Stomach (tissue), 9 donors: ENCODE data around the gene VOPP1. TPM values are rescaled to one million over a fixed set of nuclear protein-coding genes. Genes with fewer than 3 reads are reported as not detected.

ENCODE experiments used
- DNase-seq, 2 donors: peaks; one replicate each; pipeline versions ENCODE4 v3.0.0 to v3.0.0-alpha.2; 2013 to 2019
- H3K27ac ChIP-seq, 5 donors: fragments of 200-600 bp in 4 of 5; sonication (generic) in 4 of 5; one replicate each; pipeline ENCODE4 v1.5.1; 2013 to 2019; ENCODE audit warnings: mild to moderate bottlenecking in 1 of 5, moderate library complexity in 1 of 5
- H3K27me3 ChIP-seq, 3 donors: fragments of 200-600 bp; sonication (generic); one replicate each; pipeline ENCODE4 v1.5.1; 2017 to 2019; ENCODE audit warnings: mixed run types in 1 of 3
- H3K36me3 ChIP-seq, 4 donors: fragments of 200-600 bp; sonication (generic); 1 replicate in 3 of 4; 2 replicates in 1 of 4; pipeline ENCODE4 v1.5.1; 2016 to 2019
- H3K4me1 ChIP-seq, 4 donors: fragments of 200-600 bp; sonication (generic); one replicate each; pipeline ENCODE4 v1.5.1; 2016 to 2019
- H3K4me3 ChIP-seq, 4 donors: fragments of 200-600 bp; sonication (generic) in 3 of 4; one replicate each; pipeline ENCODE4 v1.5.1; 2016 to 2019; ENCODE audit warnings: mild to moderate bottlenecking in 1 of 4
- H3K9me3 ChIP-seq, 4 donors: fragments of 200-600 bp; sonication (generic); one replicate each; pipeline ENCODE4 v1.5.1; 2016 to 2019
- EP300 ChIP-seq: sonication (generic); formaldehyde crosslinking; IDR thresholded peaks from one replicate; pipeline ENCODE4 v1.6.1; 2017; ENCODE audit warnings: antibody characterized with exemption
- POLR2A ChIP-seq, 4 donors: fragments of 450-650 bp; IDR thresholded peaks; one replicate each; pipeline ENCODE4 v1.6.1; 2016; ENCODE audit warnings: antibody characterized with exemption in 4 of 4, control low read depth in 2 of 4, mild to moderate bottlenecking in 1 of 4, moderate library complexity in 1 of 4
- POLR2AphosphoS5 ChIP-seq, 3 donors: sonication (generic); formaldehyde crosslinking; IDR thresholded peaks; one replicate each; pipeline ENCODE4 v1.6.1; 2016; ENCODE audit warnings: antibody characterized with exemption in 3 of 3
- WGBS, 5 donors: extraction: QIAGEN DNeasy Blood & Tissue Kit in 3 of 5; methylation state at CpG; one replicate each; pipeline versions ENCODE4 v1.1.5 to v1.1.7; 2013 to 2018; 5-methylcytosine and 5-hydroxymethylcytosine counted together
- intact Hi-C: fragments of 100-400 bp; cut with DNase I; formaldehyde crosslinking; loops from one replicate; pipeline ENCODE4 v1.15.1; 2023; ENCODE audit warnings: low total_unique reads
- polyA plus RNA-seq, 3 donors: library from polyadenylated mRNA; stranded (reverse); fragments of 200-250 nt; gene quantifications; one replicate each; pipeline ENCODE4 v1.2.3, GENCODE V29; 2013
- total RNA-seq, 5 donors: library from RNA; depleted of rRNA; stranded (reverse); fragments of >200 nt; gene quantifications; one replicate each; pipeline versions ENCODE4 v1.1.0 to v1.2.3, GENCODE V29; 2014 to 2016
- TF ChIP-seq, protein P1 (sequence below), 7 experiments: fragments of 450-650 bp in 4 of 7; fragments of 200-600 bp in 3 of 7; sonication (generic) in 3 of 7; IDR thresholded peaks; one replicate each; pipeline ENCODE4 v1.5.1; 2016 to 2019; ENCODE audit warnings: antibody characterized with exemption in 7 of 7, control low read depth in 2 of 7, mild to moderate bottlenecking in 1 of 7
- donor health status: healthy with polysubstance abuse.
- donor health status: Bipolar disorder and iron deficiency.
- donor health status: healthy.

VOPP1 gene
- total and polyA plus RNA-seq, 8 donors = 14.0 to 117 (median 37.0) TPM

DNA sequence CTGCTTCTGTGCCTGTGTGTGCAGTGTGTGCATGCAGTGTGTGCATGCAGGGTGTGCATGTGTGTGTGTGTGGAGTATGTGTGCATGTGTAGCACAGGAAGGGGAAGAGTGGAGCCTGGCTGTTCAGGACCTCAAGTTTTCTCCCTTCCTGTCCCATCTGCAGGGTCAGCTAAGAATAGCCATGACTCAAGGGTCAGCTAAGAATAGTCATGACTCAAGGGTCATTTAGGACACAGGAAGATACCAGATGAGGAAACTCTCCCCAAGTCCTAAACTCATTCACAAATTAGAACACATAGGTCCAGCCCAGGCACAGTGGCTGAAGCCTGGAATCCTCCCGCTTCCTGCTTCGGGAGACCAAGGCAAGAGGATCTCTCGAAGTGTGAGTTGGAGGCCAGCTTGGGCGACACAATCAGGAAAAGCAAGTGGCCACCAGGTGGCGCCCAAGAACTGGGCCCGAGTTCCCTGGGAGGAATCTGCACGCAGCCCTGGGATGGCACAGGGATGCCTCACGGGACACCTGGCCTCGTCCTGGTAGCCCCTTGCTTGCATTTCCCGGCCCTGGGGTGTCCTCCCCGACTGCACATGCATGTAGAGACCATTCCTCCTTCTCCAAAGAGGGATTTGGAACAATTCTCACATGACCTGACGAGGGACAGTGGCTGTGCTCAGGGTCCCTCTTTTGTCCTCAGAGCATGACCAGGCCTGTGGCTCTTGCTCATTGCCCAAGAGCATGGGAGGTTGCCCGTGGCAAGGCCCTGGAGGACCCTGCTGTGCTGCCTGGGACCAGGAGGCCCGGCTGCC lies 21.4 kb upstream of the VOPP1 start:
- Histone ChIP-seq H3K36me3 (no peaks in the 10 kb centered on the region), H3K9me3 (no peaks in the 10 kb centered on the region), H3K27me3 (peaks cover 0 to 3% (median 0%) of the 10 kb centered on the region in 3 donors), H3K4me1 (peaks cover 0 to 6% (median 0%) of the 10 kb centered on the region in 4 donors), H3K4me3 (no peak overlapping the region), H3K27ac (no peak overlapping the region)
- WGBS, 5 donors = 57 to 72% (median 62%) methylated on average over 13 to 14 of the region's 14 CpGs
- intact Hi-C loops = no loop called here
- DNase-seq = peak; percentile 62 to 76
- TF ChIP-seq EP300 (no peak), POLR2AphosphoS5 (IDR thresholded peaks at IDR 0.05) (no peak), POLR2A (IDR thresholded peaks at IDR 0.05) (no peak)
- TF ChIP-seq, protein P1, sequence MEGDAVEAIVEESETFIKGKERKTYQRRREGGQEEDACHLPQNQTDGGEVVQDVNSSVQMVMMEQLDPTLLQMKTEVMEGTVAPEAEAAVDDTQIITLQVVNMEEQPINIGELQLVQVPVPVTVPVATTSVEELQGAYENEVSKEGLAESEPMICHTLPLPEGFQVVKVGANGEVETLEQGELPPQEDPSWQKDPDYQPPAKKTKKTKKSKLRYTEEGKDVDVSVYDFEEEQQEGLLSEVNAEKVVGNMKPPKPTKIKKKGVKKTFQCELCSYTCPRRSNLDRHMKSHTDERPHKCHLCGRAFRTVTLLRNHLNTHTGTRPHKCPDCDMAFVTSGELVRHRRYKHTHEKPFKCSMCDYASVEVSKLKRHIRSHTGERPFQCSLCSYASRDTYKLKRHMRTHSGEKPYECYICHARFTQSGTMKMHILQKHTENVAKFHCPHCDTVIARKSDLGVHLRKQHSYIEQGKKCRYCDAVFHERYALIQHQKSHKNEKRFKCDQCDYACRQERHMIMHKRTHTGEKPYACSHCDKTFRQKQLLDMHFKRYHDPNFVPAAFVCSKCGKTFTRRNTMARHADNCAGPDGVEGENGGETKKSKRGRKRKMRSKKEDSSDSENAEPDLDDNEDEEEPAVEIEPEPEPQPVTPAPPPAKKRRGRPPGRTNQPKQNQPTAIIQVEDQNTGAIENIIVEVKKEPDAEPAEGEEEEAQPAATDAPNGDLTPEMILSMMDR (IDR thresholded peaks at IDR 0.05) = peak in 5 of 7 experiments; percentile 34 to 80 (median 57)

DNA sequence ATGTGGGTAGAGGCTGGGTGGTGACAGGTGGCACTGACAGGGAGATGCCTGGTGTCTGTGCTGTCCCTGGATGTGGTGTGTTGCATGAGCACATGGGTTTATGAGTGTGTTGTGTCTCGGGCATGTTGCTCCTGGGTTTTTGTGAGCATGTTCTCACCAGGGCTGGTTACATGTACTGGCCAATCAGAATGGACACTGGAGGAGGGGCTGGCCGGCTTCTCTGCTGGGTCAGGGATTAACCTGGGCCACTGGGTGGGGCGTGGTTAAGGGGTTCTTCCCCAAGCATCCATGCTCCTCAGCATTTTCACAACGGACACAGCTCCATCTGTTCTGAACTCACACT lies 20.8 kb upstream of the VOPP1 start:
- TF ChIP-seq EP300 = no peak
- no peak for TF ChIP-seq POLR2AphosphoS5 (IDR thresholded peaks at IDR 0.05)
- TF ChIP-seq, protein P1 (IDR thresholded peaks at IDR 0.05) = no peak
- no peak for TF ChIP-seq POLR2A (IDR thresholded peaks at IDR 0.05)
- Histone ChIP-seq H3K27me3 (no peaks in the 10 kb centered on the region), H3K4me1 (peaks cover 0 to 6% (median 0%) of the 10 kb centered on the region in 4 donors), H3K27ac (no peak overlapping the region), H3K36me3 (no peaks in the 10 kb centered on the region), H3K4me3 (no peak overlapping the region), H3K9me3 (no peaks in the 10 kb centered on the region)
- intact Hi-C loops = no loop called here
- WGBS, 5 donors = 43 to 68% (median 61%) methylated on average over 4 of the region's 4 CpGs
- DNase-seq = no peak

DNA sequence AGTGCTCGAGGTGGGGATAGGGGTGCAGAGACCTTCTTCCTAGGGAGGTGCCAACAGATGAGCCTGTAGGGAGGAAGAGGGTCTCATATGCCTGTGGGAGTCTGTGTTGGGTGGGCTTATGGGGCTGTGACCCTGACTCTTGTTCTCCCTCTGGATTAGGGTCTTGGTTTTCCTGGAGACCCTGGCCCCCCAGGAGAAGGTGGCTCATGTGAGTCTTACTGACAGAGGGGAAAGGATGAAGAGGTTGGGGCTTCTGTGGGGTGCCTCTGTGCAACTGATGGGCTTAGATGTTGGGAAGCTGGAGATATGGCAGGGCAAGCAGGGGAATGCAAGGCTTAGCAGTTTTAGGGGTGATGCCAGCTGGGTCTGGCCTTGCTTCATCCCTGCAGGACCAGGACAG lies 20.2 kb upstream of the VOPP1 start:
- Histone ChIP-seq H3K27ac (no peak overlapping the region), H3K4me1 (peaks cover 0 to 5% (median 0%) of the 10 kb centered on the region in 4 donors), H3K4me3 (no peak overlapping the region), H3K36me3 (no peaks in the 10 kb centered on the region), H3K9me3 (no peaks in the 10 kb centered on the region), H3K27me3 (no peaks in the 10 kb centered on the region)
- TF ChIP-seq POLR2AphosphoS5 (IDR thresholded peaks at IDR 0.05) (no peak), POLR2A (IDR thresholded peaks at IDR 0.05) (no peak), EP300 (no peak)
- TF ChIP-seq, protein P1 (IDR thresholded peaks at IDR 0.05) = no peak
- WGBS, 5 donors = 81 to 94% (median 87%) methylated on average over 1 of the region's 1 CpG
- intact Hi-C loops = no loop called here
- DNase-seq = no peak

DNA sequence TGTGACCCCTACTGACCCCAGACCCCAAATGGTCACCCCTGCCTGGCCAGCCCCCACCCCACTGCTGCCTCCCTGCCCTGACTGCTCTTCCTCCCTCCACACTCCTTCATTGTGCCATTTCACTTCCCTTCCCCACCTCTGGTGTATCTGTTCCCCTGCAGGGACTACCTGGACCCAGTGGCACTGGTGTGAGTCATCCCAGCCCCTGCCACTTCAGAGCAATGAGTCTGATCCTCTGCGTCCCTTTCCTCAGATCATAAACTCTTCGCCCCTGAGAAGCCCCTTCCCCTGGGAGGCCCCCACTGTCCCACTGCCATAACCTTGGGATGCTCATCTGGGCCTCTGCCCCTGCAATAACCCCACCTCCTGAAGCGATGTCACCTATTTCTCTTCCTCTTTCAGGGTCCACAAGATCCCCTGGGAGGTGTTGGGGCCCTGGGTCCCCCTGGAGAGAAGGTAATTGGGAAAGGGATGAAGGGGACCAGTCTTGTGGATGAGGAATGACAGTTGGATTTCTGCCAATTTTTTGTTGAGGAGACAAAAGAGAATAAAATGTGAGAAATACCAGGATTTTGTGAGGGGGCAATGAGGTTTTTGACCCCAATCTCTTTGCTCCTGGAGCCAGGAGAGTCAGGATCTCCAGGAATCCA lies 19.1 kb upstream of the VOPP1 start:
- Histone ChIP-seq H3K4me1 (no peaks in the 10 kb centered on the region), H3K4me3 (no peak overlapping the region), H3K27me3 (no peaks in the 10 kb centered on the region), H3K9me3 (no peaks in the 10 kb centered on the region), H3K36me3 (no peaks in the 10 kb centered on the region), H3K27ac (no peak overlapping the region)
- no peak for TF ChIP-seq POLR2AphosphoS5 (IDR thresholded peaks at IDR 0.05)
- TF ChIP-seq EP300 = no peak
- TF ChIP-seq POLR2A (IDR thresholded peaks at IDR 0.05) = no peak
- TF ChIP-seq, protein P1 (IDR thresholded peaks at IDR 0.05) = no peak
- intact Hi-C loops = no loop called here
- 68 to 85% (median 74%) methylated on average over 3 of the region's 3 CpGs for WGBS, 5 donors
- peak in 1 of 2 donors; percentile 0 for DNase-seq
